ENCODE measurements around the gene PEPD. TPM values are rescaled to one million over a fixed set of nuclear protein-coding genes. Genes with fewer than 3 reads are reported as not detected.
A peak's percentile ranks its signal among the peaks of the same experiment; 100 is the strongest.

The PEPD gene
- total RNA-seq, 1 donor = 87.9 TPM

DNA sequence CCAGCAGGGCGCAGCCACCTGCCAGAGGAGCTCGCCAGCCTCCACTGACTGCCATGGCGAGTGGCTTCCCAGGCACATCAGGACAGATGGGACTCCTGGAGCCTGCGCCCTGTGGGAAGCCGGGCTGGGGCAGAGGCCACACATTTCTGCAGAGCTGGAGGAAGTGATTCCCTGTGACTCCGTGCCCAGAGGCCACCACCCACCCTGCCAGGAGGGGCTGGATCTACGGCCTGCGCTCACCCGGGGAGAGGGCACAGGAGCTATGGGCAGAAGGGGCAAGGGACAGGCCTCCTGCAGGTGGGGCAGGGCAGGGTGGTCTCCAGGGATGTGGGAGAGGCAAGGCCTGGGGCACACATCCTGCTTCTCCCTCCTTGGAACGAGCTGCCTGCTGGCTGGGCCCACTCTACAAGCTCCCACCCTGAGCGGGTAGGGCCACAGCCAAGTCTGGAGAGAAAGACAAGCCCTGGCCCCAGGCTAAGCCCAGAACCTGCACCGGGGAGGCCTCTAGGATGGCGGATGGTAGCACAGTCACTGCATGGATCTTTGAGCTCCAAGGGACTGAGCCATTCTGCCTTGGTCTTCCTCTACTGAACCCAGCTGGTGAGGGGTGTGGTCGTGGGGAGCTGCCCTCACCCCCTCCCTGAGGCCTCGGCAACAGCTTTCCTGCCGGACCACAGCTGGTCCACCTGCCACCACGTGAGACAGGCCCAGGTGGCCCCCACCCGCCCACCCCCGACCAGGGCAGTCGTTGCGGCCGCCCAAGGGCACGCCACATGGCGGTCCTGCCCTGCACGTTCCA, 107.5 kb downstream of the PEPD start:
- H3K9me3 ChIP-seq (ENCODE audit: low read depth, low read length) = no peaks in the 10 kb centered on the region
- H3K4me2 ChIP-seq (ENCODE audit: insufficient read depth, low read length) = no peak overlapping the region
- peaks cover 15% of the 10 kb centered on the region for H4K20me1 ChIP-seq (ENCODE audit: insufficient read depth, low read length)
- H3K27ac ChIP-seq (ENCODE audit: low read depth, low read length) = no peak overlapping the region
- peaks cover 6% of the 10 kb centered on the region for H3K4me1 ChIP-seq (ENCODE audit: insufficient read depth, low read length)
- no peak overlapping the region for H3K4me3 ChIP-seq (ENCODE audit: insufficient read depth, low read length)
- no peak for TF ChIP-seq CTCF (IDR thresholded peaks at IDR 0.05; ENCODE audit: extremely low read depth, low read depth, low read length)
- H2AFZ ChIP-seq (ENCODE audit: low read length) = no peak overlapping the region
- peak; percentile 35 for DNase-seq (ENCODE audit: insufficient read length, low spot score, missing footprints)
- no peaks in the 10 kb centered on the region for H3K79me2 ChIP-seq (ENCODE audit: insufficient read depth, low read length)
- no peaks in the 10 kb centered on the region for H3K27me3 ChIP-seq (ENCODE audit: insufficient read depth, low read length)
- no peaks in the 10 kb centered on the region for H3K36me3 ChIP-seq (ENCODE audit: insufficient read depth, low read length)

- Histone ChIP-seq H3K4me2 (ENCODE audit: insufficient read depth, low read length) (no peak overlapping the region), H3K36me3 (ENCODE audit: insufficient read depth, low read length) (no peaks in the 10 kb centered on the region), H3K27ac (ENCODE audit: low read depth, low read length) (no peak overlapping the region), H3K79me2 (ENCODE audit: insufficient read depth, low read length) (no peaks in the 10 kb centered on the region), H4K20me1 (ENCODE audit: insufficient read depth, low read length) (peaks cover 15% of the 10 kb centered on the region), H3K4me3 (ENCODE audit: insufficient read depth, low read length) (no peak overlapping the region), H3K27me3 (ENCODE audit: insufficient read depth, low read length) (no peaks in the 10 kb centered on the region), H3K4me1 (ENCODE audit: insufficient read depth, low read length) (peaks cover 6% of the 10 kb centered on the region), H2AFZ (ENCODE audit: low read length) (no peak overlapping the region), H3K9me3 (ENCODE audit: low read depth, low read length) (no peaks in the 10 kb centered on the region)
- no peak for TF ChIP-seq CTCF (IDR thresholded peaks at IDR 0.05; ENCODE audit: extremely low read depth, low read depth, low read length)
- peak; percentile 58 for DNase-seq (ENCODE audit: insufficient read length, low spot score, missing footprints)
Measured at GRCh38 chr19:33413426-33413725, 108.2 kb downstream of the PEPD start.

GRCh38 chr19:33412601-33413425, 108.8 kb downstream of the PEPD start:
- DNase-seq (ENCODE audit: insufficient read length, low spot score, missing footprints) = peak; percentile 68
- Histone ChIP-seq H3K27ac (ENCODE audit: low read depth, low read length) (no peak overlapping the region), H3K9me3 (ENCODE audit: low read depth, low read length) (no peaks in the 10 kb centered on the region), H3K4me3 (ENCODE audit: insufficient read depth, low read length) (no peak overlapping the region), H3K4me1 (ENCODE audit: insufficient read depth, low read length) (peaks cover 6% of the 10 kb centered on the region), H4K20me1 (ENCODE audit: insufficient read depth, low read length) (peaks cover 15% of the 10 kb centered on the region), H3K36me3 (ENCODE audit: insufficient read depth, low read length) (no peaks in the 10 kb centered on the region), H3K79me2 (ENCODE audit: insufficient read depth, low read length) (no peaks in the 10 kb centered on the region), H2AFZ (ENCODE audit: low read length) (no peak overlapping the region), H3K4me2 (ENCODE audit: insufficient read depth, low read length) (no peak overlapping the region), H3K27me3 (ENCODE audit: insufficient read depth, low read length) (no peaks in the 10 kb centered on the region)
- TF ChIP-seq CTCF (IDR thresholded peaks at IDR 0.05; ENCODE audit: extremely low read depth, low read depth, low read length) = no peak

DNA sequence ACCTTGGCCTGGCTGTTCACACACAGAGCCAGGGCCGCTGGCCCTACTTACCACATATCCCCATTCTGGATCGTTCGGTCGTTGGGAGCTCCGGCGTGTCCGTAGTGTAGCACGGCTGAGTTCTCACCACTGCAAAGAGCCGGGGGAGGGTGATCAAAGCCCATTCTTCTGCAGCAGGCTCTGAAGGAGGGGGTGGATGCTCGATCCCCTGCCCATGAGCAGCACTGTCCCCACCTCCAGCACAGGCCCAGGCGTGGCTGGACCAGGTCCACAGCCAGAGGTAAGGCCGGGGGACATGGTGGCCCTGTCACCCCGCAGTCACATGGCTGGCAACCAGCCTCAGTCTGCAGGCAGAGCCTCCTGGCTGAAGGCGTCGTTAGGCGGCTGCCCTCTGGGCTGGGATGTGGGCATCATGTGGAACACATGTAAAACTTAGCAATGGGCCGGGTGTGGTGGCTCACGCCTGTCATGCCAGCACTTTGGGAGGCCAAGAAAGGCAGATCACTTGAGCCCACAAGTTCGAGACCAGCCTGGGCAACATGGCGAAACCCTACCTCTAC, 109.9 kb downstream of the PEPD start:
- peak; percentile 6 for DNase-seq (ENCODE audit: insufficient read length, low spot score, missing footprints)
- Histone ChIP-seq H2AFZ (ENCODE audit: low read length) (no peak overlapping the region), H3K4me1 (ENCODE audit: insufficient read depth, low read length) (peaks cover 4% of the 10 kb centered on the region), H3K4me2 (ENCODE audit: insufficient read depth, low read length) (no peak overlapping the region), H3K9me3 (ENCODE audit: low read depth, low read length) (no peaks in the 10 kb centered on the region), H3K79me2 (ENCODE audit: insufficient read depth, low read length) (no peaks in the 10 kb centered on the region), H3K27me3 (ENCODE audit: insufficient read depth, low read length) (no peaks in the 10 kb centered on the region), H3K36me3 (ENCODE audit: insufficient read depth, low read length) (no peaks in the 10 kb centered on the region), H3K4me3 (ENCODE audit: insufficient read depth, low read length) (no peak overlapping the region), H4K20me1 (ENCODE audit: insufficient read depth, low read length) (peaks cover 11% of the 10 kb centered on the region), H3K27ac (ENCODE audit: low read depth, low read length) (no peak overlapping the region)
- no peak for TF ChIP-seq CTCF (IDR thresholded peaks at IDR 0.05; ENCODE audit: extremely low read depth, low read depth, low read length)

Measured in osteoblast (primary cell).